GM23248 (cell line): ENCODE measurements around the gene ABCC1.

Experiments used
- EZH2 ChIP-seq: fragments of 200-600 bp; sonication (generic); IDR thresholded peaks from 2 replicates; pipeline ENCODE4 v1.6.1; 2018; ENCODE audit warnings: antibody characterized with exemption, mild to moderate bottlenecking; ENCODE audit not compliant: insufficient read depth, poor library complexity, severe bottlenecking
- EZH2phosphoT487 ChIP-seq: fragments of 200-600 bp; sonication (generic); IDR thresholded peaks from 2 replicates; pipeline ENCODE4 v1.6.1; 2018; ENCODE audit warnings: antibody characterized with exemption, moderate library complexity, mild to moderate bottlenecking, low read depth; ENCODE audit not compliant: insufficient read depth

- TF ChIP-seq EZH2phosphoT487 (no peak), EZH2 (no peak)
Measured at GRCh38 chr16:16030449-16030848, 81.0 kb downstream of the ABCC1 start.
